NCI-H1105 (cell line): Measurements from ENCODE around the gene PTPRN2.
"Not testable (repeated sequence)": the region's sequence is repeated elsewhere in the genome, so short reads cannot be mapped to it uniquely, and the experiment has no call there.

Source experiments
- DNase-seq: peaks from one replicate; lab custom pipeline; 2025; lab: John Stamatoyannopoulos, UW

The PTPRN2 gene

DNA sequence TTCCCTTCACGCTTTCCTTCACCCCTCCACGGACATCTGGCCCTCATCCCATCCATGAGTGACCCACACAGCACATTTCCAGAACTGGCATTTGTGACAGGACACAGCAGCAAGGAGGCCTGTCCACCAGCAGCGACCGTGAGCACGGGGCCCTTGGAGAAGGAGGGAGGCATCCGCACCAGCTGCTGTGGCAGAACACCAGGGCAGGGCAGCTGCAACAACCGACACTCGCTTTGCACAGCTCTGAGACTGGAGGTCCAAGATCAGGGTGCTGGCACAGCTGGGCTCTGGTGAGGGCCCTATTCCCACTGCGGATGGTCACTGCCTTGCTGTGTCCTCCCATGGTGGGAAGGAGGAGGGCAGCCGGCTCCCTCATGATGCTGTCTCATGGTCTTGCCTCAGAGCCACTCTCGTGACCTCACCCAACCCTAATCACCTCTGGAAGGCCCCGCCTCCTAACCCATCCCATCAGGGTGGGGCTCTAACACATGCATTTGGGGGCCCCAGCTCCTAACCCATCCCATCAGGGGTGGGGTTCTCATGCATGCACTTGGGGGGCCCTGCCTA is 36.7 kb downstream of the PTPRN2 start:
- DNase-seq: no peak

DNA sequence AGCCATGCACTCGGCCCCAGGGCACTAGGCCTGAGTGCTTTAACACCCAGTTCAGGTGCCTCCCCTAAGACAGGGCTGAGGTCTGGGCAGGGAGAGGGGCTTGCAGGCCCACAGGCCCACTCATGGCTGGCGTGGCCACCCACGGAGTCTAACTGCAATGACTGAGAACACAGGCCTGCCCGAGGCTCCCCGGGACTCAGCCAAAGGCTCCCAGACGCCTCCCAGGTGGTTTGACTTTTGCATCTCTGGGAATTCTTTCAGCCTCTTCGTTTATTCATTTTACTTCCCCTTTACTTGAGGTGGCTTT is 37.3 kb downstream of the PTPRN2 start:
- DNase-seq: no peak

DNA sequence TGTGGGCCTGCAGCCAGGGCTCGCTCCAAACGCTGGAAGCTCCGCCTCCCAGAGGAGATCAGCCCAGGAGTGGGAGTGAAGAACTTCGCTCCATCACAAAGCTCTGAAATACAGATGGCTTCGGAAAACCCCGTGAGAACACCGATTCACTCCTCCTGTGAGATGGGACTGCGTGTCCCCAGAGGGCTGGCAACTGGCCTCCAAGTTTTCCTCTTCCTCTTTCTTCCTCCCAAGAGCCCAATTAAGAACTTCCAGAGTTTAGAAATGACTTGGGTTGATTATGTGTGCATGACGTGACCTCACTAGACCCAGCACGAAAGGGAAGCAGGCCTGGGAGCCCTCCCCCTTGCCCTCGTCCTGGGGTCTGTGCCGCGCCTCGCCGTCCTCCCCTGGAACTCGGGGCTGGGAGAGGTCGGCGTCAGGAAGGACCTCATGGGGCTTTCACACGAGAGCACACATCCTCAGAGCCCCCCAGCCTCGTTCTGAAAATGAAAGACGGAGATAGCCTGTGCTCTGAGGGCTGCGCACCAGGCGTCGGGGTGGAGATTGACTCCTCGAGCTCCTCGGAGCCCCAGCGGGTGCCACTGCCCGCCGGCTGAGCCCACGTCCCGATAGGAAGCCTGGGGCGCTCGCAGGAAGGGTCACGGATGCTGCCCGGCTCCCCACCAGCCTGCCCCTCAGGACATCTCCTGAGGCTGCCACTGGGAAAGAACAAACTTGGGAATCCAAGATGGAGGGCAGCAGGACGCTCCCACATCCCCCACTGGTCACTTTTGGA is 37.8 kb downstream of the PTPRN2 start:
- no peak for DNase-seq

DNA sequence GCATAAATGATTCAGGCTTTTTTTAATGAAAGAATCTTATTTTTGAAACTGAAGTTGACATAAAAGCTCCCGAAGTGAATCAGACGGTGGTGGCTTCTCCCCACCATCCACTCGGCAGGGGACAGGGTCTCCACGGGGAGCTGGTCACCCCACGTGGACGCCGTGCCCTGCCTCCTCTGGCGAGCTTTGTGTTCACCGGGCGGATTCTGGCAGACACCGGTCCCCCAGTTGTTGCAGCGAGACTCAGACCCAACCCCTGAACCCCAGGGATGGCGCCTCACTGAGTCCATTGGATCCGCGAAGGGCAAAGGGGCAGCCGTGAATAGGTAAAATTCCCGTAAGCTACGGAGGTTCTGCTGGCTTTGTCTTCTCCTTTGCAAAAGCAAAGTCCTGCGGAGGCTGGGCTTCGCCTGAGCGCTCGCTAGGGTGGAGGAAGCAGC is 38.4 kb downstream of the PTPRN2 start:
- DNase-seq: no peak

DNA sequence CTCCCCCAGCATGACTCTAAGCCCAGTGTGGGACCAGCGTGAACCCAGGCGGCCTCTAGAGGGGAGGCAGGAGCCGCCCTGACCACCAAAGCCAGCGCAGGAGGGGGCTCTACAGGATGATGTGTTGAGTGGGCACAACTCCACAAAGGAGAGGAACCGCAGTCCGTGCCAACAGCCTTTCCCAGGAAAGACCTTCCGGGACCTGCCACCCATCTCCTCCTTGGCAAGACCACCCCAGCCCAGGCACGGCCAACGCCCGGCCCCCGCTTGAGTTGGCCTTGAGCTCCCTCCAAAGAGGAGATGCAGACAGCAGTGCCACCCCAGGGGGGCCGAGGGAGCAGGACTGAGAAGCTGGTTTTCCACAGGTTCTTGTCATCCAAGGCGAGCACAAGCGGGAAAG is 38.9 kb downstream of the PTPRN2 start:
- DNase-seq: no peak

DNA sequence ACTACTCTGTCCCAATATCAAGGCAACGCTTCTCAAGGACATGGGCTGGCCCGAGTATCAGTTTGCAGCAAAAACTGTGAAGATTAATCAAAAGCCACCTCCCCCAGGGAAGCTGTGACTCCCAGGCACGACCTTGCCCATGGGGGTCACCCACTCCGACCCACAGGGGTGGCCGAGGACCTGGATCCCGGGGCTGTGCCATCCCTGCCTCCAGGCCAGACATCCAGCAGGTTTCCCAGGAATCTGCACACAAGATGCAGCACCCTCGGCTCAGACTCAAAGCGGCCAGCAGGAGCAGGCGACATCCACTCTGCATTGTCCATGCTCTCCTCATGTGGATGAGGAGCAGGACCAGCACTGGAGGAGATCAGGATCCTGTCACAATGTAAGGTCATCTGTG is 39.8 kb downstream of the PTPRN2 start:
- DNase-seq: no peak

DNA sequence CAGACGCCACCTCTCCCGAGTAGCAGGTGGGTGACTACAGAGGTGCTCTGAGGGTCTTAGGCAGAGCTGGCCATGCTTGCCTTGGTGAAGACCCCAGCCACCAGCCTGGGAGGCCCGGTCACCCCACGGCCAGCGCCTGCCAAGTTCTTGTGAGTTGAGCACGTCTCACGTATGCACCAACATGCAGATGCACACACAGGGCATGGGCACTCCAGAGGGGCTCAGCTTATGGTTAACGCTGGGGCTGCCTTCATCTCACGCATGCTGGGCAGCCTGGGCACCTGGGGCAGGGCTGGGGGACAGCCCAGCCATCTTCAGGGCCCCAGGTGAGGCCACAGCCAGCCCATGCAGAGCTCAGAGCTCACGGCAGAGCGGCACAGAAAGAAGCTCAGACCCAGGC is 41.0 kb downstream of the PTPRN2 start:
- no peak for DNase-seq

DNA sequence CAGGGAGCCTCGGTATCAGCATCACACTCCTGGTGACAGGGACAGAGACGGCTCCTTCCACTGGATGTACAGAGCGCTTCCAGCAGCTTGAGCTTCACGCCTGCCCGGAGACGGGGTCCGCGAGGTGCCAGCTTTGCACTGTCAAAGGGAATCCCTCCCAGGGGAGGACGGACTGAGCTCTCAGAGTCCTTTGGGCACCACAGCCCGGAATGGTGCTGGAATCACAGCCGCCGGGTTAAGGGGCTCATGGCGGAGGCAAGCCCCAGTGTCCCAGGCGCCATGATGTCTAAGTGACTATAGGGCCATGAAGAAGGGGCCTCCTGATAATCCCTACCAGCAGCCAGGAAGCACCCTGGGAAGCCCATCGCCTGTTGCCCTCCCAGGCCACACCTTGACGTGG is 41.4 kb downstream of the PTPRN2 start:
- no peak for DNase-seq

DNA sequence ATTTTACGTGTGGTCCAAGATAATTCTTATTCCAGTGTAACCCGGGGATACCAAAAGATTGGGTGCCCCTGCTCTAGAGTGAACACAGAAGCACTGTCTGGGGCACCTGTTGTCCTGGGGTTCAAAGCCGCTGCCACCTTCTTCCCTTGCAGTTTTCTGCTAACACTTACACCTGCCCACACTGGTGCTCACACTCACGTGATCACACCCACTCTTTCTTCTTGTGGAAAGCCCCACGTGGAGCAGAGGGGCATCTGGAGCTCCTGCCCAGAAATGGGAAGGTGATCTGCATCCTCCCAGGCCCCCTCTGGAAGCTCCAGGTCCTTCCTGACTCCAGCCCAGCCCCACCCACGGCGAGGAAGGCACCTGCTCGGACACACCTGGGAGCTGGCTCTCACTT is 42.9 kb downstream of the PTPRN2 start:
- DNase-seq: no peak

DNA sequence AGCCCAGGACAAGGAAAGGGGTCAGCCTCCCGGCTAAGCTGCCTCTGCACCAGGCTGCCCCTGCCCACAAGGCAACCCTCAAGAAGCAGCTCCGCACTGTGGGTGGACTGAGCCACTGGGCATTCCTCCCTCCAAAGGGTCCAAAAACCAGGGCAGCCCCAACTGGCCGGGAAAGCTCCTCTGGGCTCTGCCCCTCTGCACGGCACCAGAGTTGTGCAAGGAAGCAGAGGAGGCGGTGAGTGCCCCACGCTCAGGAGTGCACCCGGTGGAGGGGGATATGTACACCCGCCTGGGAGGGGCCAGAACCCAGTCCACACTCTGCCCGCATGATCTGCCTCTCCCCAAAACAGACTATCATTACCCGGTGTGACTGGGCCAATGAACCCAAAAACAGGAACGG is 43.8 kb downstream of the PTPRN2 start:
- no peak for DNase-seq

DNA sequence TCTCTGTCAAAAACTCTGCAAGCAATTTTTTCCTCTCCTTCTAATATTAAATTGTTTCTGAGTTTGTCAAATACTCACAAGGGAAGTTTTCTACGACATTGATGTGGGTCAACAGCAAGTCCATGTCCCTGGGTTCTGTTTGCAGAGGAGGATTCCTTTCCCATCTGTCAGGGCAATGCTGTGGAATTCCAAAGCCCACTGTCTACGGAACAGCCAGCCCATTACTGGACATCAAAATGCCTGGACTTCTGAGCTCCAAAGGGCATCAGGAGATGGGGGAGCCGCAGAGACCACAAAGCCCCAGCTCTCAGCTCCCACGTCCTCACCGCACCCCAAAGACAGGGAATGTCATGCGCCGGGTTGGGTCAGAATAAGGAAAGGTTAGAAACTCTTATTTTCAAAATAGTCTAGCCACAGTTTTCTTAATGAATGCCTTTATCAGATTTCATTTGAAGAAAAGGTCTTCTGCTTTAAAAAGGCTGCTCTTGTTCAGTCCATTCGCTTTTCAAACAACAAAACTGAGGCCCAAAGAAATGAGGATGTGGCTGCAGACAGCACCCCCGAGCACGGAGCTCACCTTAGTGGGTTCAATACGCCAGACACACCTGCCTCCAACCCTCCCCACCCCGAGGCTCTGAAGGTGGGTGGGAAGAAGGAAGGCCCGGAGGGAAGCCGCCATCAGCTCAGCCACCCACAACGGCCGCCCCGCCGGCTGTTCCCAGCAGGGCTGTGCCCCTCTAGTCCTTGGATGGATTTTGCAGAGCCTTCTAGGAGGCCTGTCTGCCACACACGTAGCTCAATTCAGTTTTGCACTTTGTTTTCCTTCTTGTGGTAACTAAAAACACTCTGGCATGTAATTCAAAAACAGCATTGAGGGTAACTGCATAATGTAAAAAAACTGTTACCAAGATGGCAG is 44.7 kb downstream of the PTPRN2 start:
- no peak for DNase-seq

DNA sequence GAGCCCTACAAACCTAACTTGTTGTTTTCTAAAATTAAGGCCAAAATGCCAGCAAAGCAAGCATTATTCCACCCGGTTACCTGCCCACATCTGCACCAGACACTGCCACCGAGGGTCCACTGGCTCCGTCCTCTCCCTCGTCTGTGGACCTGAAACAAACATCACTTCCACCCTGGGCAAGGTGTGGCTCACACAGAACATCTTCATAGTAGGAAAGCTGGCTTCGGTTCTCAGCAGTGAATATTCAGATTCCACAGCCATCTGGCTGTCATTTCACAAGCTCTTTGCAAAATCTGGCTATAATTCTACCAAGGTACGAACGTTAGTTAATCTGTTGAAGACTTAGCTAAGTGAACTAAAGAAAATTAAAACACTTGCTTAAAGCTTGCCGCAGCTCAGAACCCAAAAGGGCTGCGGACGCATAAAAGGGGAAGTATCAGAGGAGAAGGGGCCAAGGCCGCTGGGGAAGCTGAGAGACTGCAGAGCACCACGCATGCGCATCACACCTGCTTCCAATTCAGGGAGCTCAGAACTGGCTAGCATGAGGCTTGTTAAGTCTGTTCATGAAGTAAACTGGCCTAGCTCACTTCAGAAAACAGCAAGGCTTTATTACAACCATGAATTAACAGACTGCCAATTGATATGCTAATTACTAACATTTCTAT is 46.1 kb downstream of the PTPRN2 start:
- DNase-seq: no peak

DNA sequence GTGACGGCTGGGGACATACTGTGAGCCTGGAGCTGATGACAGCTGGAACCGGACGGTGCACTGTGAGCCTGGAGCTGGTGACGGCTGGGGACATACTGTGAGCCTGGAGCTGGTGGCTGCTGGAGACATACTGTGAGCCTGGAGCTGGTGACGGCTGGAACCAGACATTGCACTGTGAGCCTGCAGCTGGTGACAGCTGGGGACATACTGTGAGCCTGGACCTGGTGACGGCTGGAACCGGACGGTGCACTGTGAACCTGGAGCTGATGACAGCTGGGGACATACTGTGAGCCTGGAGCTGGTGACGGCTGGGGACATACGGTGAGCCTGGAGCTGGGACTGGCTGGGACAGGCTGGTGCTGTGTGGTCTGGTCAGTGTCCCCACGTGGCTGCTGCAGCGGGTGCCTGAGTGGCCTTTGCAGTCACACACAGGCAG is 47.9 kb downstream of the PTPRN2 start:
- DNase-seq: no peak

DNA sequence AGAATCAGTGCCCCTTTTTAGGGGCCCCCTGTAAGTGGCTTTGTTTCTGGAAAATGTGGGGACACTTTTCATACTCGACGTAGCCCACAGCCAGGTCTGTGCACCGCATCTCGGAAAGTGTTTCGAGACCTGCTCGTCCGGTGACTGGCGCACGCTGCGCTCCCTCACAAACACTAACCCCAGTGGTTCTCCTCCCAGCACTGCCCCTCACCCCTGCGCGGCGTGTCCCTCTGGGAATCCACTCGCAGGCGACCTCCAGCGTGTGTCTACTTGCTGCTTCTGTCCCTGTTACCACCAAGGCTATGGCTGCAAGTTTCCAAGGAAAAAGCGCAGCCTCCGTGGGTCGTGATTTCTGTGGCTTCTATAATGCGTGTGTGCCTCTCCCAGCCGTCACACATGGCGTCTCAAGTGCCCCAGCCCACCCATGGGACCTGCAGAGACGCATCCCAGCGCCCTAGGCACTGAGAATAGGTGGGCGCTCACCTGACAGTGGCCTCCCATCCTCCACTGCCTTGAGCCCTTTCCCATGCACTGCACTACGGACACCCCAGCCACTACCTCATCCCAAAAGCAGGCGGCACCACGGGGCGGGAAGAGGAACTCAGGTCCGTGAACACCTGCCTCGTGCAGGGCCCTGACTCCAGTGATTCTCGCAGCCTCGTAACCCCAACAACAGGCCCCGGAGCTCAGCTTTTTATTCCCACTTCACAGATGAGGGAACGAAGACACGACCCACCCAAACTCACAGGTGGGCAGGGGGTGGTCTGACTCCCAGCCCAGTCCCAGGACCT is 49.3 kb downstream of the PTPRN2 start:
- DNase-seq: no peak

DNA sequence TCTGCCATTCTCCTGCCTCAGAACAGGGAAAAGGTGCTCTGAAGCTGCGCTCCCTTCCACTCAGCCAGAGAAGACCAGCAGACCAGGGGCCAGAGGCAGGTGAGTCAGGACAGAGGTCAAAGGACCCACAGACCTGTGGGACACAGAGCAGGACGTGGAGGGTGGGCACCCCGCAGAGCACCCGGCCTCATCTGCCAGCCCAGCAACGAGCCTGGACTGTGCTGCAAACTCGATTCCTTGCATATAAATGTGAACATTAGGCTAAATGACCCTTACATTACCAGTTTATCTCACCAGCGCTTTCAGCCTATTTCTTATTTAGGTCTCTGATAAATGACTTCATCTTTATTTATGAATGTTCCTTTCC is 50.1 kb downstream of the PTPRN2 start:
- DNase-seq: no peak

DNA sequence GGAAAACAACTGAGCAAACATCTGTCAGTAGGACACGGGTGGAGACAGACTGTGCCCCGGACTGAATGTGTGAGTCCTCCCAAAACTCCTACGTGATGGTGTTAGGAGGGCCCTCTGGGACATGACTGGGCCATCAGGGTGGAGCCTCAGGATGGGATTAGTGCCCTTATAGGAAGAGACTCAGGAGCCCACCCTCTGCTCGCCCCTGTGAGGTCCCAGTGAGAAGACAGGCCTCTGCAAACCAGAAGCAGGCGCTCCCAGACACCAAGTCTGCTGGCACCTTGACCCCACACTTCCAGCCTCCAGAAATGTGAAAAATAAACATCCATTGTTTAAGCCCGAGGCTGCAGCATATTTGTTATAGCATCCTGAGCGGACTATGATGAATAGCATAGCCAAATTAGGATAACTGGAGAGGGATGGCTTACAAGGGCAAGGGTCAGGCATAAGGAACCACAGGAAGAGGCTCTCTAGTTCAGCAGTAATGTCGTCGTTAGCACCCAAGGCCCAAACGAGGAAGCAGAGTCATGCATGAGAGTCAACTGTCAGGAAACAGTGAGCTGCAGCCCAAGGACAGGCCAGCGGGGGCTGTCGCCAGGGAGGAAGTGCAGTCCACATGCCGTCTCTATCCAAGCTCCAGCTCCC is 50.6 kb downstream of the PTPRN2 start:
- DNase-seq: no peak

DNA sequence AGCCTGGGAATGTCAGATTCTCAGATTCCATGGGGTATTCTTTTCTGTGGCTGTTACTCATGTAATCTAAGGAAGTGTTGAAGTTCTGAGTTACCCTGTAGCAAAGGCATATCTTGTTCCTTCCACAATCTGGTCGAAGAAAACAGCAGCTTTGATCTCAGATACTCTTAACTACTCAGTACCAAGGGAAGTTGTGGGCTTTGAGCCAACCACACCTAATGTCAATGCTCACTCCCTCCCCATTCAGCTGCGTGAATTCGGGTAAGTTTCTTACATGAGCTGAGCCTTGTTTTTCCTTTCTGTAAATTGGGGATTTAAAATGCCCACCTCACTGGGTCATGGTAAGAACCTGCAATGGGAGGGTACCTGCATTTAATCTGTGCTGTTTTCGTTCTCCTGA is 52.5 kb downstream of the PTPRN2 start:
- no peak for DNase-seq

DNA sequence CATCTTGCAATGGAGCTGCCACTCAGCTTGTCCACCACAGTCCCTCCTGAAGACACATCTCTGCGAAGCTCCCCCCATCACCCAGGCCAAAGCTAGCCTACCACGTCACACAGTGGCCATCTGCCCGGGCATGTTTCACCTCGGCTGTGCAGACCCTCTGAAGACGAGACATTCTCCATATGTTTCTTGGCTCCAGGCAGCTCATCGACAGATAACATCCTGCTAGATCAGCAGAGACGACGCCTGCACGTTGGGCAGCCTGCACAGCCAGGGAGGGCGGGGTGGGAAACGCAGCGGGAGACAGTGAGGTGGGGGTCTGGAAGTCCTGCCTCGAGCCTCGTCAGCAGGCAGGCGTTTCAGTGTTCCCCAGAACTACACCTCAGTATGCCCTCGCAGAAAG is 53.0 kb downstream of the PTPRN2 start:
- DNase-seq: no peak

DNA sequence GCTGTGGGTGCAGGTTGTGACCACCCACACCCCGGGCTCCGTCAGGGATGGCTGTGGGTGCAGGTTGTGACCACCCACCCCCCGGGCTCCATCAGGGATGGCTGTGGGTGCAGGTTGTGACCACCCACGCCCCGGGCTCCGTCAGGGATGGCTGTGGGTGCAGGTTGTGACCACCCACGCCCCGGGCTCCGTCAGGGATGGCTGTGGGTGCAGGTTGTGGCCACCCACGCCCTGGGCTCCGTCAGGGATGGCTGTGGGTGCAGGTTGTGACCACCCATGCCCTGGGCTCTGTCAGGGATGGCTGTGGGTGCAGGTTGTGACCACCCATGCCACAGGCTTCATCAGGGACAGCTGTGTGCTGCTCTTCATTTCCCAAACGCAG is 53.5 kb downstream of the PTPRN2 start:
- DNase-seq: not testable (repeated sequence)

DNA sequence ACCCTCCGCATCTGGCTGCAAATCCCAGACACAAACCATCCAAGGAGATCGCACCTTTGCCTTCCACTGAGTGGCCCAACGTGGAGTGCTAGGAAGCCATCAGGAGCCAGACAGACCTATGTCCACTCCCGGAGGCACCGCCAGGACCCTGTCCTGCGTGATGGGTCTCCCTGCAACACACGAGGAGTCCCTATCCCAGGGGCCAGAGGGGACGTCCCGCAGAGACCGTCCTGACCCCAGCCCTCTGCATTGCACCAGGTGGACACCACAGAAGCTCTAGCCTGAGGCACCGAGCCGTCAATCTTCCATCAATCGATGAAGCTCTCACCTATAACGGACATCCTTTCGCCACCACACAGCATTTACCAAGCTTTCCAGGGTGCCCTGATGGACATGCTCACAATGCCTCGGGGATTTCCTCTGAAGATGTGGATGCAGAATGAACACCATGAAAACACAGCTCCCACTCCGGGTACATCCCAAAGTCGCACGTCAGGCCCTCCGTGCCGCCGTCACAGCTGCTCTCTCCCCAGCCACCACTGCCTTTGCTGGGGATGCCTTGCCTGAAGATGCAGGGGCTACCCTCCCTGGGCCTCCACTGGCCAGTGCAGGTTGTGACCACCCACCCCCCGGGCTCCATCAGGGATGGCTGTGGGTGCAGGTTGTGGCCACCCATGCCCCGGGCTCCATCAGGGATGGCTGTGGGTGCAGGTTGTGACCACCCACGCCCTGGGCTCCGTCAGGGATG is 54.1 kb downstream of the PTPRN2 start:
- DNase-seq: no peak
